Body of pancreas (tissue), 4 donors: Measurements from ENCODE around the gene FBRSL1. TPM values are rescaled to one million over a fixed set of nuclear protein-coding genes. Genes with fewer than 3 reads are reported as not detected.

ENCODE experiments used
- ATAC-seq: fragments of 150-250 bp; one replicate; pipeline ENCODE4 v1.9.1; 2016
- DNase-seq, 4 donors: peaks; one replicate each; pipeline ENCODE4 v3.0.0-alpha.2; 2019
- H3K27ac ChIP-seq, 4 donors: fragments of 200-600 bp; sonication (generic); 1 replicate in 3 of 4; 2 replicates in 1 of 4; pipeline versions ENCODE4 v1.5.1 to v1.6.1; 2016 to 2019; ENCODE audit warnings: mild to moderate bottlenecking in 1 of 4, mixed read lengths in 1 of 4, moderate library complexity in 1 of 4
- H3K27me3 ChIP-seq, 2 donors: fragments of 200-600 bp; sonication (generic); one replicate each; pipeline ENCODE4 v1.6.0; 2016; ENCODE audit warnings: mild to moderate bottlenecking in 1 of 2
- H3K36me3 ChIP-seq, 2 donors: fragments of 200-600 bp; sonication (generic); replicated peaks in 1 of 2; 2 replicates each; pipeline ENCODE4 v1.5.1; 2016; ENCODE audit warnings: low read depth in 2 of 2; ENCODE audit not compliant: insufficient read depth in 1 of 2
- H3K4me1 ChIP-seq: fragments of 200-600 bp; sonication (generic); one replicate; pipeline ENCODE4 v1.6.0; 2016
- H3K4me3 ChIP-seq, 2 donors: fragments of 200-600 bp; sonication (generic); 1 replicate in 1 of 2; 2 replicates in 1 of 2; pipeline ENCODE4 v1.5.1; 2016 to 2019
- H3K9me3 ChIP-seq, 3 donors: fragments of 200-600 bp; sonication (generic); 1 replicate in 2 of 3; 2 replicates in 1 of 3; pipeline ENCODE4 v1.5.1; 2016
- POLR2A ChIP-seq, 3 donors: fragments of 450-650 bp; IDR thresholded peaks; one replicate each; pipeline ENCODE4 v1.6.1; 2016; ENCODE audit warnings: antibody characterized with exemption in 3 of 3, mild to moderate bottlenecking in 2 of 3
- WGBS, 2 donors: methylation state at CpG; one replicate each; pipeline ENCODE4 v1.1.5; 2017; 5-methylcytosine and 5-hydroxymethylcytosine counted together
- intact Hi-C: fragments of 100-400 bp; cut with DNase I; formaldehyde crosslinking; loops from one replicate; pipeline ENCODE4 v1.15.1; 2023
- total RNA-seq, 2 donors: library from RNA; depleted of rRNA; stranded (reverse); fragments of >200 nt; gene quantifications; one replicate each; pipeline ENCODE4 v1.1.0, GENCODE V29; 2016
- TF ChIP-seq, protein P1 (sequence below), 7 experiments: fragments of 450-650 bp in 4 of 7; fragments of 200-600 bp in 3 of 7; sonication (generic) in 3 of 7; IDR thresholded peaks; one replicate each; pipeline ENCODE4 v1.5.1; 2016 to 2019; ENCODE audit warnings: antibody characterized with exemption in 7 of 7

FBRSL1 gene
- total RNA-seq, 2 donors from 2014 or later, result 29.8 to 50.1 TPM

DNA sequence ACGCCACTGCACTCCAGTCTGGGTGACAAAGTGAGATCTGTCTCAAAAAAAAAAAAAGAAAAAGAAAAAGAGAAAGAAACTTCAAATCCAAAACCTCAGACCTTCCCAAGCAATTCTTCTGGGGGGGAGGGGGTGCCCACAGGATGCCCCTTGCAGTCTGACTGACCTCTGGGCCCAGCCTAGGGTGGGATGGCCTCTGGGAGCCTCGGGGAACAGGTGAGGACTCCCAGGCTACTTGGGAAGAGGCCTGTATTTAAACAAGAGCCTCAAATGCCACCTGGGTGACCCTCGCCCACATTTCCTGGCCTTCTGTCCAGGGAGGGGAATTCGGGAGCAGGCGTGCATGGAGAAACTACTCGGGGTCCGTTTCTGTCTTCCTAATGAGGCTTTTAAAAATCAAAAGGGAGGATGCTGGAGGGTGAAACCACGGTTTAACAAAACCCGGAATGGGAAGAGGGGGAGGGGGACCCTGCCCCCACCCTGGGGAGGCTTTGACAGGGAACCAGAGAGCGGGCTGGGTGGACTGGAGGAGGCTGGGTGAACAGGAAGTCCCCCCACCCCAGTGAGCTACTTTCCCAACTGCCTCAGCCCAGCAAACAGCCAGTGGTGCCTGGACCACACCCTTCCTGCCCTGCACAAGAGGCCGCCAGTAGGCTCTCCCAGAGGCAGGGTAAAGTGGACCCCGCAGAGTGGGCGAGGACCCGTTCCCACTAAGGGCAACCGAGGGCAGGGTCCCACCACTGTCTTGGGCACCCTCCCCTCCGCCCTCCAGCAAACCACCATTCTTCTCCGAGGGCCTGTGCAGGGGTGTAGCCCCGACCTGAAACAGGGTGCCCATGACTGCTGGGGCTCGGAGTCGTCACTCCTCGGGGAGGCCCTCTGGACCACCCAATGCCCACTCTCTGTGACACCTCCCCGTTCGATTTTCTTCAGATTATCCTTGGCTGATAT lies 1.5 kb upstream of the FBRSL1 start:
- 57 to 69% methylated on average over 13 to 23 of the region's 23 CpGs for WGBS, 2 donors
- no peaks in the 10 kb centered on the region for H3K9me3 ChIP-seq
- peaks cover 28% of the 10 kb centered on the region for H3K4me1 ChIP-seq
- DNase-seq (no peak), ATAC-seq (no peak)
- H3K27me3 ChIP-seq, result no peaks in the 10 kb centered on the region
- TF ChIP-seq, protein P1, sequence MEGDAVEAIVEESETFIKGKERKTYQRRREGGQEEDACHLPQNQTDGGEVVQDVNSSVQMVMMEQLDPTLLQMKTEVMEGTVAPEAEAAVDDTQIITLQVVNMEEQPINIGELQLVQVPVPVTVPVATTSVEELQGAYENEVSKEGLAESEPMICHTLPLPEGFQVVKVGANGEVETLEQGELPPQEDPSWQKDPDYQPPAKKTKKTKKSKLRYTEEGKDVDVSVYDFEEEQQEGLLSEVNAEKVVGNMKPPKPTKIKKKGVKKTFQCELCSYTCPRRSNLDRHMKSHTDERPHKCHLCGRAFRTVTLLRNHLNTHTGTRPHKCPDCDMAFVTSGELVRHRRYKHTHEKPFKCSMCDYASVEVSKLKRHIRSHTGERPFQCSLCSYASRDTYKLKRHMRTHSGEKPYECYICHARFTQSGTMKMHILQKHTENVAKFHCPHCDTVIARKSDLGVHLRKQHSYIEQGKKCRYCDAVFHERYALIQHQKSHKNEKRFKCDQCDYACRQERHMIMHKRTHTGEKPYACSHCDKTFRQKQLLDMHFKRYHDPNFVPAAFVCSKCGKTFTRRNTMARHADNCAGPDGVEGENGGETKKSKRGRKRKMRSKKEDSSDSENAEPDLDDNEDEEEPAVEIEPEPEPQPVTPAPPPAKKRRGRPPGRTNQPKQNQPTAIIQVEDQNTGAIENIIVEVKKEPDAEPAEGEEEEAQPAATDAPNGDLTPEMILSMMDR (IDR thresholded peaks at IDR 0.05), result no peak
- TF ChIP-seq POLR2A (IDR thresholded peaks at IDR 0.05), result no peak
- H3K27ac ChIP-seq, result peak overlapping the region in 1 of 4 donors; percentile 77
- H3K36me3 ChIP-seq, result no peaks in the 10 kb centered on the region
- H3K4me3 ChIP-seq, result no peak overlapping the region
- intact Hi-C loops, result loop anchor here (10.0 kb wide), 1 partner anchor 54 kb away; no protein-coding TSS in a partner anchor

DNA sequence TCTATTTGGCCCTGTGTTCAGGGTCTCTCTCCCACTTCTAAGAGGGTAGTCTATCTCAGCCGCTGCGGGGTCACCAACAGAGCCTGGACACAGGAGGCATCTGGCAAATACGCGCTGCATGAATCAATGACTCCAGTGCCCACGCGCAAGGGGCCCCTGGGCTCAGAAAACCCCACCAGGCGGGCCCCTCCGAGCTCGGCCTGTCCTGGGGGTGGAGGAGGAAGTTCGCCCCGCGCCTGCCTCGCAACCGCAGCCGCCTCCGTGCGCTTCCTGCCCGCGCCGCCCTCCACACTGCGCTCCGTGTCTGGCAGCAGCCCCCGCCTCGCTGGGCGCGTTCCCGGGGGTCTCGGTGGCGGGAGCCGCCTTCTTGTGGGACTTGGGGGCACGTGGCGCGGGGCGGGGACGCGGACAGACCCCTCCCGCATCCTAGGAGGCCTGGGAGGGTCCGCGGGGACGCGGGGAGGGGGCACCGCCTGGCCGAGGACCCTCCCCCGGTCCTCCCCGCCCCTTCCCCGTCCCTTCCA lies 811 bp upstream of the FBRSL1 start:
- Histone ChIP-seq H3K9me3 (no peaks in the 10 kb centered on the region), H3K27ac (peak overlapping the region in 3 of 4 donors; percentile 30 to 77 (median 51)), H3K36me3 (no peaks in the 10 kb centered on the region), H3K27me3 (no peaks in the 10 kb centered on the region), H3K4me1 (peaks cover 35% of the 10 kb centered on the region), H3K4me3 (peak overlapping the region; percentile 16 to 63)
- 25 to 29% methylated on average over 4 to 38 of the region's 46 CpGs for WGBS, 2 donors
- intact Hi-C loops, result loop anchor here (10.0 kb wide), 1 partner anchor 54 kb away; no protein-coding TSS in a partner anchor
- no peak for TF ChIP-seq POLR2A (IDR thresholded peaks at IDR 0.05)
- TF ChIP-seq, protein P1 (IDR thresholded peaks at IDR 0.05), result no peak
- no peak for DNase-seq
- no peak for ATAC-seq

DNA sequence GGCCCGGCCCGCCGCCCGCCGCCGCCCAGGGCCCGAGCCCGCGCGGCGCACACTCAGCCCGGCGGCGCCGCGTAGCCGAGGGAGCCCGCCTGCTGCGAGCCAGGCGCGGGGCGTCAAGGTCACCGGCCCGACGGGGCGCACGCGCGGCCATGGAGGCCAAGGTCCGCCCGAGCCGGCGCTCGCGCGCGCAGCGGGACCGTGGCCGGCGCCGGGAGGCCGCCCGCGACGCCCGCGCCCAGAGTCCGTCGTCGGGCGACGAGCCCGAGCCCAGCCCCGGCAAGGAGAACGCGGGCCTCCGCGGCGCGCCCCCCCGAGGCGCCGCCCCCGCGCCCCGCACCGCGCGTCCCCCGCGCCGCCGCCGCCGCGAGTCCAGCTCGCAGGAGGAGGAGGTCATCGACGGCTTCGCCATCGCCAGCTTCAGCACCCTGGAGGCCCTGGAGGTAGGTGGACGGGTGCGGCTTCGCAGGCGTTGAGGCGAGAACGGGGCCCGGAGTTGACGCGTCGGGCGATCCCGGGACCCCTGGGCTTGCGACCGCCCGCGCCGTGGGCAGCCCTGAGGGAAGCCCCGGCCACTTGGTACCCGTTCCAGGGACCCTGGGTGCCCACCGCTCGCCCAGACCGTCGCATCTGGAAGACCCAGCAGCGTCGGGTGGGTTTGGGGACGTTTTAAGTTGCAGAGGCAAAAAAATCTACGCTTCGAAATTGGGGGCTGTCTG lies 629 bp downstream of the FBRSL1 start:
- DNase-seq, result peak in 3 of 4 donors; percentile 57 to 64 (median 59)
- ATAC-seq, result peak; percentile 10
- Histone ChIP-seq H3K27me3 (no peaks in the 10 kb centered on the region), H3K36me3 (no peaks in the 10 kb centered on the region), H3K9me3 (no peaks in the 10 kb centered on the region), H3K4me1 (peaks cover 50% of the 10 kb centered on the region), H3K27ac (peak overlapping the region; percentile 66 to 90 (median 78)), H3K4me3 (peak overlapping the region; percentile 9 to 57)
- TF ChIP-seq, protein P1 (IDR thresholded peaks at IDR 0.05), result no peak
- no peak for TF ChIP-seq POLR2A (IDR thresholded peaks at IDR 0.05)
- WGBS, 2 donors, result 0% methylated on average over 55 of the region's 110 CpGs; no CpG with 5 or more reads in 1 of the 2 donors
- intact Hi-C loops, result no loop called here

DNA sequence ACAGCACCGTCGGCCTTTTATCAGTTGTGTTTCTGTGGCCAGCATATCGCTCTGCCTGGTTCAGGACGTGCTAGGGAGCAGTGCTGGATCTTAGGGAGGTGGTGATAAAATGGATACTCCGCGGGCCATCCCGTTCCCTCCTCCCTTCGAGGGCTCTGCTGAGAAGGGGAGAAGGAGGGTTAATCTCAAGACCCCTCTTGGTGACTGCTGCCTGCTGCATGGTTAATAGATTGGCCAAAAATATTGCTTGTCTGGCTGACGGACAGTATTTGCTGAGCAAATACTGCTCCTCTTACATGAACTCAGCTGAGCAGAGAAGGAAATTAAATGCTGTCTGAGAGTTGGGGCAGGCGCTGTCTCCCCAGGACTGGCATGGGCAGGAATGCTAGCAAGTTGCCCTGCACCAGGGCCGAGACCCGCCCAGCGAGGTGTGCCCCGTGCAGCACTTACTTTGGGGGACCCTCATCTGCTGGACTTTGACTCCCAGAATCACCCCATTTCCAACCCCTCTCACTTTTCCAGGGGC lies 1.2 kb downstream of the FBRSL1 start:
- Histone ChIP-seq H3K4me3 (peak overlapping the region; percentile 9 to 57), H3K27ac (peak overlapping the region; percentile 66 to 90 (median 78)), H3K36me3 (no peaks in the 10 kb centered on the region), H3K4me1 (peaks cover 56% of the 10 kb centered on the region), H3K27me3 (no peaks in the 10 kb centered on the region), H3K9me3 (no peaks in the 10 kb centered on the region)
- DNase-seq, result no peak
- TF ChIP-seq, protein P1 (IDR thresholded peaks at IDR 0.05), result no peak
- peak in 2 of 3 donors; percentile 28 to 57 for TF ChIP-seq POLR2A (IDR thresholded peaks at IDR 0.05)
- intact Hi-C loops, result no loop called here
- ATAC-seq, result peak; percentile 8
- 2 to 7% methylated on average over 11 to 14 of the region's 14 CpGs for WGBS, 2 donors
